WERI-Rb-1 (cell line): Measurements from ENCODE around the gene SGPP2.

ENCODE experiments used
- DNase-seq: peaks from one replicate; pipeline ENCODE4 v3.0.0-alpha.2; 2020
- H3K27ac ChIP-seq: fragments of 250-450 bp; sonication (Bioruptor Pico); 2 replicates; pipeline ENCODE4 v1.5.1; 2020; ENCODE audit warnings: mild to moderate bottlenecking, moderate library complexity
- H3K27me3 ChIP-seq: fragments of 250-450 bp; sonication (Bioruptor Pico); 2 replicates; pipeline ENCODE4 v1.5.1; 2021; ENCODE audit warnings: mild to moderate bottlenecking, low read depth, moderate library complexity; ENCODE audit not compliant: insufficient read depth, severe bottlenecking
- H3K36me3 ChIP-seq: fragments of 250-450 bp; sonication (Bioruptor Pico); 2 replicates; pipeline ENCODE4 v1.5.1; 2020; ENCODE audit warnings: mild to moderate bottlenecking, moderate library complexity
- H3K4me3 ChIP-seq: 2 replicates; pipeline ENCODE4 v1.5.1; 2011; ENCODE audit warnings: low read depth, mild to moderate bottlenecking, control low read depth, low read length
- H3K9me3 ChIP-seq: fragments of 250-450 bp; sonication (Bioruptor Pico); 2 replicates; pipeline ENCODE4 v1.5.1; 2021; ENCODE audit warnings: mild to moderate bottlenecking, moderate library complexity; ENCODE audit not compliant: severe bottlenecking
- CTCF ChIP-seq: IDR thresholded peaks from 2 replicates; pipeline ENCODE4 v1.5.1; 2011; ENCODE audit warnings: low read depth, mild to moderate bottlenecking, control low read depth, inconsistent platforms, low read length

SGPP2 gene

GRCh38 chr2:222538535-222538934, 114.2 kb downstream of the SGPP2 start:
- Histone ChIP-seq H3K9me3 (no peaks in the 10 kb centered on the region), H3K36me3 (no peaks in the 10 kb centered on the region), H3K27ac (no peak overlapping the region), H3K27me3 (no peaks in the 10 kb centered on the region), H3K4me3 (no peak overlapping the region)
- DNase-seq, result no peak
- no peak for TF ChIP-seq CTCF

- no peak for DNase-seq
- H3K27ac ChIP-seq, result no peak overlapping the region
- H3K4me3 ChIP-seq, result no peak overlapping the region
- no peaks in the 10 kb centered on the region for H3K9me3 ChIP-seq
- H3K27me3 ChIP-seq, result no peaks in the 10 kb centered on the region
- H3K36me3 ChIP-seq, result no peaks in the 10 kb centered on the region
- TF ChIP-seq CTCF, result no peak
These were observed 120.3 kb downstream of the SGPP2 start for GRCh38 chr2:222544661-222545060.

GRCh38 chr2:222545823-222546795, 121.8 kb downstream of the SGPP2 start:
- DNase-seq, result no peak
- no peak overlapping the region for H3K27ac ChIP-seq

GRCh38 chr2:222547083-222547482, 122.7 kb downstream of the SGPP2 start:
- Histone ChIP-seq H3K27me3 (no peaks in the 10 kb centered on the region), H3K4me3 (no peak overlapping the region), H3K27ac (no peak overlapping the region), H3K36me3 (no peaks in the 10 kb centered on the region), H3K9me3 (no peaks in the 10 kb centered on the region)
- no peak for DNase-seq
- no peak for TF ChIP-seq CTCF

More at GRCh38 chr2:222545823-222546795, 121.8 kb downstream of the SGPP2 start:
- Histone ChIP-seq H3K36me3 (no peaks in the 10 kb centered on the region), H3K9me3 (no peaks in the 10 kb centered on the region), H3K27me3 (no peaks in the 10 kb centered on the region), H3K4me3 (no peak overlapping the region)
- no peak for TF ChIP-seq CTCF

GRCh38 chr2:222548992-222549391, 124.6 kb downstream of the SGPP2 start:
- no peaks in the 10 kb centered on the region for H3K9me3 ChIP-seq
- no peaks in the 10 kb centered on the region for H3K36me3 ChIP-seq
- no peak overlapping the region for H3K27ac ChIP-seq
- DNase-seq, result no peak
- no peaks in the 10 kb centered on the region for H3K27me3 ChIP-seq
- TF ChIP-seq CTCF, result no peak
- no peak overlapping the region for H3K4me3 ChIP-seq
